Right kidney (tissue), 1 donor: ENCODE measurements around the gene UGT8.
A peak's percentile ranks its signal among the peaks of the same experiment; 100 is the strongest.
"Not testable (repeated sequence)": the region's sequence is repeated elsewhere in the genome, so short reads cannot be mapped to it uniquely, and the experiment has no call there.

Source experiments
- DNase-seq: peaks from one replicate; pipeline ENCODE4 v3.0.0-alpha.2; 2016

UGT8 gene

DNA sequence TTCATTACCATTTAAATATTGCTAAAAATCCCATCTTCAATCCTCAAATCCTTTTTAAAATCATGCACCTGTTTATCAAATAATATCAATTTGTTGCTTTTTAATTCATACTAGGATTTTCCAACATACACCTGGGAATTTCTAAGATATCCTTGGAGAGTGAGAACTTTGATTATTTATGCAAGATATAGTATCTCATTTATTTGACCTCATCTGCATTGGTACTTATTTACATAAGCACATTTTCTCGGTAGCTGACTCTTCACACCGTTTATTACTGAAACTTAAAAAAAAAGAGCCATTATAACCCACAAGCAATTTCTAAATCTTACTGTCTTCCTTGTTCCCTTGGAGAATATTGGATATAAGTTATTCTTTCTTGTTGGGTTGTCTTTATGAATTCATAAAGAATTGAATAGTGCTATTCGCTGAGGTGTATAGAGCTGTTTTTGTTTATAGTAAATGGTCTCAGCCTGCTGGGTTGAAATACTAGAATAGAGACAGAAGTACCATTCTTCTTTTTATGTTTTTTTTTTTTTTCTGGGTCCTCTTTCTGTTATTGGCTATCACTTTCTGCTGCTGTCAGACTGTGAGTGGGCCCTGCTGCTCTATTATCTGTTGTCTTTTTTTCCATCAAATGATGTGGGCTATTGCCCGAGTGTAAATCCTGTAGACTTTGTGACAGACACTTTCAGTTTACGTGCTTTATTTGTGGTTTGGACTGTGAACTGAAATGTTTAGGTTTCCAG lies 2.9 kb downstream of the UGT8 start:
- DNase-seq: no peak

DNA sequence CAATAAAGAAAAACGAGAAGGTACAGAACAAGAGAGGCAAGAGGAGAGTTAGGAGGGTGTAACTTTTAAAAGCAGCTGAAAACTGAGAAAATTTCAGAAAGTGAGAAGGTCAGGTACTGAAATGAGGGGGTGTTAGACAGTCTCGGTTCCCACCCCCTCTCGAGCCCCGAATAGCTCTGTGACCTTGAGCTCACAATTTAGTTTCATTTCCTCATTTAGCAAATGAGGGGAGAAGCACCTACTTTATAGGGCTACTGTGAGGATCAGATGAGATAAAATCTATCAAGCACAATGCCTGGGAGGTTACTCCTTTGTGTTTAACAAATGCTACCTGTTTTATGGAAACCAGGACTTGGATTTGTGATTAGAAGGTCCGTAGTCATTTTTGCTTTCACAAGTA lies 4.9 kb downstream of the UGT8 start:
- no peak for DNase-seq

DNA sequence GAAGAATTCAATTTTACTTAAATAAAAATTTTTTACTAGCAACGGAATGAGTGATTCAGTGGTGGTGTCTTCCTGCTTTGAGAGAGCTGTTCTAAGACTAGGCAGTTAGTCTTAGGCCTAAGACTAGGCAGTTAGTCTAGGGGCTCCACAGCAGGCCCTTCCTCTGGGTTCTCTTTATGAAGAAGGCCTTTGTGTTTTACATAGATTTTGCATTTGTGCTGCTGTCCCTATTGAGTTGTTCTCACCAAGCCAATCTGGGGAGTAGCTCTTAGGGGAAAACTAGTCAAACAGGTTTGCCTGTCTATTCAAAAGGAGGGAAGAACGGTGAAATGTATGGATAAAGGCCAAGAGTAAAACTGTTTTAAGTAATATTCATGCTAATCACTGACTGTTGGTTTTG lies 7.6 kb downstream of the UGT8 start:
- DNase-seq: no peak

DNA sequence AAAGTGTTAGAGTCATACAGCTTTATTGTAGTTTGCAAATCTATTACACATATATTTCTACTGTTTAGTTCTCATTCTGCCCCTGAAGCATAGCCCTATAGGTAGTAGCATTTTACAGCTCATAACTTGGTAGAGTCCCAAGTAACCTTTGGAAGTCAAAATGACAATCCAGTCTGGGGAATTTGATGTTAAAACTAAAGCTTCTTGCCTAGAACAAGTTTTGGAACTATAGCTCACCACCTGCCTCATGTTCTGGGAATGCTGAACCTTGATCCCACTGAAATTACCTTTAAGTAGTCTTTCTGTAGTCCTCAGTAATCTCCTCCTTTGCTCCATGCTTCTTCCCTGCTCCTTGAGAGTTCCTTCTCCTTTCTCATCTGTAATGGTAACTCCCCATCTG lies 8.4 kb downstream of the UGT8 start:
- DNase-seq: no peak

DNA sequence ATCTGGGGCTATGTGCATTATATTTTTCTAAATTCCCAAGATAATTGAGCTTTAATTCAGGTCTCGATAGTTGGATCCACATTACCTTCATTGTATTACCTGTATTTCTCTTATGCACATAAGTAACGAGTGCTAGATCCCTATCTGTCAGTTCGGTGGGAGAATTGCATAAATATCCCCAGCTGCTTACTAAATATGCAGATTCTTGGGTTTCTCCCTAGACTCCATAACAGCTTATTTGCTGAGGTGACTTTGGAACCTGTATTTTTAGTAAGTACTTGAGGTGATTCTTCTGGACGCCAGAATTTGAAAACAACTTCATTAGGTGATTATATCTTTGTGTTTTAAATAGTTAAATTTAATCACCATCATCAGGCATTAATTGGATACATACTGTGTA lies 15.0 kb downstream of the UGT8 start:
- no peak for DNase-seq

DNA sequence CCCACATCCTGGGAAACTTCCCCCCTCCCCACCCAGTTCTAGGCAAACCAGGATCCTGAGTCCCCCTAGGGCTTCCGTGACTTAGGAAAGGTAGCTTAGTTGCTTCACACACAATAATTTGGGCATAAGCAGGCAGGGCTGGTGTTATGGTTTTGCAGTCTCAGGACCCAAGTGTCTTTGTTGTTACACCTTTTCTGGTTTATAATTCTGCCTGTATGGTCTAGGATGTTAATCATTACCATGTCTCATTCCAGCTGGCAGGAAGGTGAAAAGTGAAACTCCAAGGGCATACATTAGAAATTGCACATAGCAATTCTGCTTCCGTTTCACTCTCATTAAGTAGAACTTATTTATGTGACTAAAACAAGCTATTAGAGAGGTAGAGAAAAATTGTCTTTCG lies 16.8 kb downstream of the UGT8 start:
- peak; percentile 43 for DNase-seq

DNA sequence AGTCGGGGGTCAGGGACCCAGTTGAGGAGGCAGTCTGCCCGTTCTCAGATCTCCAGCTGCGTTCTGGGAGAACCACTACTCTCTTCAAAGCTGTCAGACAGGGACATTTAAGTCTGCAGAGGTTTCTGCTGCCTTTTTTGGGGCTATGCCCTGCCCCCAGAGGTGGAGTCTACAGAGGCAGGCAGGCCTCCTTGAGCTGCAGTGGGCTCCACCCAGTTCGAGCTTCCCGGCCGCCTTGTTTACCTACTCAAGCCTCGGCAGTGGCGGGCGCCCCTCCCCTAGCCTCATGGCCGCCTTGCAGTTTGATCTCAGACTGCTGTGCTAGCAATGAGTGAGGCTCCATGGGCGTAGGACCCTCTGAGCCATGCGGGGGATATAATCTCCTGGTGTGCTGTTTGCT lies 17.4 kb downstream of the UGT8 start:
- not testable (repeated sequence) for DNase-seq

DNA sequence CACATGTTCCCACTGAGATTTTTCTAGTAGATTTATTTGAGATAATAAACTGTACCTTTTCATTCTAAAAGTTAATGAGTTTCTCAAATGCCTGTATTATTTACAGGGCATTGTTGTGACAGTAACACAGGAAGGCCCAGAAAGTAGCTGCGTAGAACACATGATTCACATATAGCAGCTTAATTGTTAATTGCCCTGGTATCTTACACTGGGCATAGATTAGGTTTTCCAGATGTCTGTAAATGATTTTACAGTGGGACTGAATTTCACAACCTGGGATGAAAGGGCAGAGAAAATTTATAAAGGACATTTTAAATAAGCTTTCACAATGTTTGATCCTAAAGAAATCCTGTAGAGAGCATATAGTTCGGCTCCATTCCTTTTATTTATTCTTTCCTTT lies 27.6 kb downstream of the UGT8 start:
- no peak for DNase-seq

DNA sequence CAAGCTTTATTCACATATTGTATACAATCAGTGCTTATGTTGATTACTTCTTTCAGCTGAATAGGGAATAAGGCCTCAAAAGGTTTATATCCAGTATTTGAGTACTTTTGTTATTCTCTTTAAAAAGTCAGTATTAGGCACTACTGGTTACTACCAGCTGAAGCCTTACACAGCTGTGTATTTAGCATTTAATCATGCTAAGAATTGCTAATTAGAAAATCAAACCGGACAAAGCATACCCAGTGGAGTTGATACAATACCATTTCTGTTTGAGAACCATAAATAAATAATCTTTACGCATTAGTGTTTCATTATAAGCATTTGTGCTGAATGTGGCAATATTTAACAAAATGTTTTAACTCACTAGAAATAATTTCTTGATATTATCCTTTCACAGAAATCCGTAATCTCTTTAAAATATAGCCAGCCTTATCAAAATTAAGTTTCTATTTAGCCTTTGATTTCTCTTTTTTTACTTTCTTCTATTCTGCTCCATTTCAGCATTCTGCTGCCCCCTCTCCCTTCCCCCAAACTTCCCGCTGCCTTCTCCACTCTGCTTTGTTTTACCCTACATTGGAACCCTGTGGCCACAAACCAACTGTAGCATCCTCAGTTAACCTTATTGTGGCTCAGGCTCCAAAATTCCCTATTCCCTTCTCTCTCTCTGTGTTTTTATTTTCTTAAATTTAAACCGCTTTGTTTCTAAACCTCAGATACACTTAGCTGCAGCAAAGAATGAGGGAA lies 37.8 kb downstream of the UGT8 start:
- no peak for DNase-seq

DNA sequence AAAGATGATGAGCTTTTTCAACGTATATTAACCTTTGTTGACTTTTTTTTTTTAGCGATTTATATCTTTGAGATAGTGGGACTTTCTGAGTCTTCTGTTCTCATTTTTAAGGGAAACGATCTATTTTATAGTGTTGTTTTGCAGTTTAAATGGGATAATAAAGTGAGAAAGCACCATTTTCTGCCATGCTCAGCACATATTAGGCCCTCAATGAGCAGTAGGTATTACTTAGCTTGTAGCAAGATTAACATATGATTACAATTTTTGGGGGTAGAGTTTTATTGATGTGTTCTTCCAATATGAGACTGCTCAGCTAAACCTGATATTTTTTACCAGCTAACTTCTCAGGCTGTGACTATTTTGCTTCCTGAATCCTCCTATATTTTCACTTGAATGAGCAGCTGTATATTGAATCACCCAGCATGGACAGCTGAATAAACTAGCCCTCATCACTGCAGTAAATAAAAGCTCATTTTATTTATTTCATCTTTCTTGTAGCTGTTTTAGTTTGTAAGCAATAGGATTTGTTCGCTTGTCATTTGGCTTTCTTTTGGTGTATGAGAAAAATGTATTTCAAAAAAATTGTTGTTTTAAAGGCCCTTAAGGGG lies 43.7 kb downstream of the UGT8 start:
- no peak for DNase-seq

DNA sequence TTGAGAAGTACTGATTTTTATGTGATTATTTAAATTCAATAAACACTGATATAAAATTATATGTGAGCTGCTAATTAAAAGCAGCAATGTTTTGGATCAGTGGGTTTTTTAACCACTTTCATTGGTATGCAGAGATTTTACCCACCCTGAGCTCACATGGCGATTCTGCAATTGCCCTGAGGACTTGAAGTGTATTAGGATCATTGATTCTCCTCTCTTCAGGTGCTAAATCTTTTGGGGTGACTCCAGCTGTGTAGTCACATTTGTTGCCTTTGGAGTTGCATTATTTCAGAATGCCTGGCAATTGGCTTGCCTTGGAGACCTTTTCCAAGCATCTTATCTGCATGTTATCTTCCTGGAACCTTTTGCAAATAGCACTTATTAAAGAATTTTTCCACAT lies 51.3 kb downstream of the UGT8 start:
- DNase-seq: no peak

DNA sequence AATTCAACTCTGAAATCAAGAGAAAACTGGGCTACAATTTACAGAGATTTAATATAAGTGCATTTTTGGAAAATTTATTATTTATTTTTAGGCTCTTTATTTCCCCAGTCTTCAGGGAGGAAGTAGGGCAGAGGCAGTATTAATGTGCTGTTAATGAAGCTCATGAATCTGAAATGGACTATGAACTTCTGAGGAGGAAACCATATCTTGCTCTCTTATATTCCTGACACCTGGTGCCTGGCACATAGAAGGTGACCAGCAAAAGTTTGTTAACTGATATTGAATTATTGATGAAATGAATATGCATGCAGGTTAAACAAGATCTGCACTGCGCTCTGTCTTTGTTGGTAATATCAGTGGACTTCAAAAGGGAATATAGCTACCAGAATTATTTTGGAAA lies 55.1 kb downstream of the UGT8 start:
- DNase-seq: no peak

DNA sequence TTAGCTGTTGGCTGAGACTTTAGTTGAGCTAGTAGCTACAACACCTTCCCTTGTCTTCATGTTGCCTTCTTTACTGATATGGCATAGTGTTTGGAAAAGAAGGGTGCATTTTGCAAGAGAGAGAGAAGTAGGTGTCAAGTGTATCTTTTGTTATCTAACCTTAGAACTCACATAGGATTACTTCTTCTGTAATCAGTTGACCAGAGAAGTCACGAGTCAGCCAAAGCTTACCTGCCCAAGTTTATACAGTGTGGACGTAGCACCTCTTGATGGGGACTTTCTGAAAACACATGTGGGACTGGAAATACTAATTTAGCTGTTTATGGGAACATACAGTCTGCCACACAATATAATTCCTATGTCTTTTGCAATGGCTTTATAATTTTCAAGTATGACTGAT lies 56.0 kb downstream of the UGT8 start:
- no peak for DNase-seq

DNA sequence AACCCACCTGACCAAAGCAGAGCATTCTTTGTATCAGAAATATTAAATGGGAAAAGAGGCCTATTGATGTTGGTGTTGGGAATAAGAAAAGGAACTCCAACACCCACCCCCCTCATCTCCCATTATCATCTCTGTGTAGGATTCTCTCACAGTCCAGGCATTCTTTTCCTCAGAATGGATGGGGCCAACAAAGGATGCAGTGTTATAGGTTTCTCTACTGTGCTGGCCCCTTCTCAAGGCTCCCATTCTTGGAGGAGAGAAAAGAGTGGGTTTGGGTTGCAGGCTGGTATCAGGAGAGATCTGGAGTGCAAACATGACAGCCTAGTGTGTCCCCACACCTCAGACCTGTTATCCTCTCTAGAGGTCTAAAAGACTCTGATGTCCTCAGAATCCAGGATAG lies 59.6 kb downstream of the UGT8 start:
- DNase-seq: no peak

DNA sequence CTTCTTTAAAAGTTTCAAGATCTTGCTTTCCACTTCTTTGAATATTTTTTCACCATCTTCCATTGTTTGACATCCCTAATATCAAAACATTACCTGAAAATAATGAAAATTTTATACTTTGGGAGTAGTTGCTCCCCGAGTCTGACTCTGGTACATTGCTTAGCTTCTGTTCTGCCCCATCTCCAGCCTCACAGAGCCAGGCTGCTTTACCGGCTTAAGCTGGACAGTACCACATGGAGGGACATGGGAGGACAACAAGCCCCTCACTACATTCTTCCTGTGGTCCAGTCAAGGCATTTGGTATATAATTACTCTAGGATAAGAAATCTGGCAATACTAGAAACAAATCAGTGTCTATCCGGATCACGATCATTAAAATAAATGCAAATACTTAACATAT lies 60.2 kb downstream of the UGT8 start:
- no peak for DNase-seq

DNA sequence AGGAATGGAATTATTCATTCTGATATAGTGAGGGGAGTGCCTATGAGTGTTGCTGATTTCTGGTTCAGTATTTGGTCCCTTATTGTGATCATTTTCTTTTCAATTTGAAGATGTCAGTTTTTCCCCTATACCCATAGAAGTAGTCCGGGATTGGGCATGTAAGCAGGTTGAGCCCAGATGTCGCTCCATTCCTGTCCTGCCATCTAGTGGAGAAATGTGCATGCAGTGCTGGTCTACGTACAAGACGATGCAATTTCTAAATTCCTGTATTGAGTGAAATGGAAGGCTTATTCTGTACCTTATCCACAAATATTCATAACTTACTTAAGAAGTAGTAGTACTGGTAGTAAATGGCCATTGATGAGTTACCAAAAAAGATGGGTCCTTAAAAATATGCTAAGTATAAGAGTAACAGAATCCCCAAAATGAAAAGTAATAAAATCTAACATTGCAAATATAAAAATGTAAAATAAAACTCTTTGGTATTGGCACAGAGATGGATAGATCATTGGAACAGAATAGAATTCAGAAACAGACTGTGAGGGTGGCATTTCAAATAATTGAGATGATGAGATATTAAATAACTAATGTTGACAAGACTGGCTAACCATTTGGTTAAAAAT lies 60.9 kb downstream of the UGT8 start:
- peak; percentile 30 for DNase-seq

DNA sequence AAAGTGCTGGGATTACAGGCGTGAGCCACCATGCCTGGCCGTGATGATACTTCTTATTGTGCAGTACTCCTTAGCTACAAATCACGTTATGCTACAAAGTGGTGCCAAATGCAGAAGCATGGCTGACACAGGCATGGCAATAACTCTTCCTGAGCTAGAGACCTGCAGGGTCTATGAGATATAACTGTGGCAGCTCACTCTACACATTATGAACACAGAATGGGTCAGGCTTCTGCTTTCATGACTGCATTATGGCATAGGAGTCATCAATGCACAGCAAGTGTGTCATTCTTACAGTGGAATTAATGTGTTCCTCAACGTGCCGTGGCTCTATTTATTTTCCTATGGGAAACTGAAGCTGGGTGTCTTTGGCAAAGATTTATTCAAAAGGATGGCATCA lies 64.5 kb downstream of the UGT8 start:
- DNase-seq: no peak

DNA sequence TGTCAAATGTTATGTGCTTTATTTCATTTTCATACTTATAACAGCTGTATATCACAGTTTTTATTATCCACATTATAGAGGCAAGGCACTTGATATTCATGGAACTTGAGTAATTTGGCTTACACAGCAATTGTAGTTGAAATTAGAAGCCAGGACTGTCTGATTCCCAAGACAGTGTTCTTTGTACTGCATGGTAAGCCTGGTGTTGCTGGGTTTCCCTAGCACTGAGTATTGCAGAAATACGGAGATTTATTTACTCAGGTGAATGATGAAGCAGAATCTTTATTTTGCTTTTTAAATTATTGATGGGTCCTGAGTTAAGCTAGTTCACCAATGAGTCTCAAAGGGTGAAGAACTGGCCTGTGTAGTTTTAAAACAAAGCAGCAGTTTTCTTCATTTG lies 70.0 kb downstream of the UGT8 start:
- DNase-seq: no peak

DNA sequence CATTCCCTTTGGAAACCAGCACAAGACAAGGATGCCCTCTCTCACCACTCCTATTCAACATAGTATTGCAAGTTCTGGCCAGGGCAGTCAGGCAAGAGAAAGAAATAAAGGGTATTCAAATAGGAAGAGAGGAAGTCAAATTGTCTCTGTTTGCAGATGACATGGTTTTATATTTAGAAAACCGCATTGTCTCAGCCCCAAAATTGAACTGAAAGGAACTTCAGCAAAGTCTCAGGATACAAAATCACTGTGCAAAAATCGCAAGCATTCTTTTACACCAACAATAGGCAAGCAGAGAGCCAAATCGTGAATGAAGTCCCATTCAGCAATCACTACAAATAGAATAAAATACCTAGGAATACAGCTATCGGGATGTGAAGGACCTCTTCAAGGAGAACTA lies 72.1 kb downstream of the UGT8 start:
- DNase-seq: not testable (repeated sequence)

DNA sequence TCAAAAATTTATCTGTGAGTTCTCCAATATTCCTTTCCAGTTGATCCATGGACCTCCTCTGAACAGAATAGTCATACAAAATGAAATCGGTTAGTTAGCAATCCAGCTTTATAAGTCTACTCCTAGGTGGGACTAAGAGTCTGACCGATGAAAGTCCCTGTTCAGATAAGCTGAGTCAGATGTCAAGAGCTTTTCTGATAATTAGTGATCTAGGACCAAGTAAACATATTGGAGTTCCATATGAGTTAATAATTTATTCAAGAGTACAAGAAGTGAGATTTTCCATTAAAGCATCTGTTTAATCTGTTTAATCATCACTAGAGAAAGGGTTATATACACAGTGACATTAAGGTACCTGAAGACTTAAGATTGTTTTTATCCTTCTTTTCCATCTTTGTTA lies 74.7 kb downstream of the UGT8 start:
- no peak for DNase-seq

DNA sequence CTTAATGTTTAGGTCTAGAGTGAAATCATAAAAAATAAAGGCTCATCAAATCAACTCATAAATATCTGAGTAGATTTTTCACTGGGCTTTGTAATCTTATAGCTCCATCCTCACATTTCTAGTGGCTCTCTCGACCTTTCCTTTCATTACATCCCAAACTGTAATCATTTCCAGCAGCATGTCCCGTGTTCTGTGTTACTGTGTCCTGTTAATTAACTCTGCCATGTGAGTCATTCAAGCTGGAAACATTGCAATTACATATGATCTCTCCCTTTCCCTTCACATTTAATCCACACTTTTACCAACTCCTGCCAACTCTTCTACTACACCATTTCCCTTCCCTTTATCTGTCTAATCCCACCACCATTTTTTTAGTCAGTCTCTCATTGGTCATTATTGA lies 75.5 kb downstream of the UGT8 start:
- DNase-seq: no peak

DNA sequence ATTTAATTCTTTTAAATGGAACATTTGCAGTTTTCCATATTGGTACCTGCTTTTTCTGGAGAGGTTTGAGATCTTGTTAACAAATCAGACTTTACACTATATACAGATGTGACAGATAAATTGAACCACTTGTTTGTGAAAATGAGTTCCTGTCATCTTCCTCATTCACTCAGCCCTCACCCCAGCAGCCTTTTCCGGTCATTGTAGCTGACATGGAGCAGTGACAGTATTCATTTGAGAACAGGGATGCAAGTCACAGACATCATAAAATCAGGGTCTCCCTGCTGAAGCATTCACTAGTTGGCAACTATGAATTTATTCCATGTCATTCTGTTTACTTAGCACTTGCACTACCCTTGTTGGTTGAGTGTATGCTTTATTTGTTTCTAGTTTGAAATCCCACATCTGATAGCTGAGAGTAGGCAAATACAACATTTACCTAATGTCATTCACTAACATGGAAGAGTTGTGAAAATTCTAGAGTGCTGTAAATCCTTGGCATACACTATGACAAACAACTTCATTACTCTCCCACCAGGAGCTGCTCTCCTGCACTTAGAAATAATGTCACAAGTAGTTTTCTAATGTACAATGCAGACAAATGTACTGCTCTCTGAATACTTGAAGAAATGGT lies 78.9 kb downstream of the UGT8 start:
- DNase-seq: no peak

DNA sequence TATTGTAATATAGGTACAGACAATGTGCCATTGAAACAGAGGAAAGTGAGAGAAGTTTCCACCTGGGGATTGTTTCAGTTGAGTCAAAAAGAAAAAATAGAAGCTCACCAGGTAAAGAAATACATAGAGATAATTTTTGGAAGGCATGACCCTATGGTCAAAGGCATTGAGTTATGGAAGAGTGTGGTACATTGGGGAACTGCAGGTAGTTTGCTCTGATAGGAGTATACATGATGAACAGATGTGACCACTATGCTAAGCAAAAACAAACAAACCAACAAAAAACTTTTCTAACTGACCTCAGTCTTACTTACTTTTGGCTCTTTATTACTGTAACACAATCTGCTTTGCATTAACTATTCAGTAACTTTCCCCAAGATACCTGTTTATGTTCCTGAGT lies 85.9 kb downstream of the UGT8 start:
- DNase-seq: no peak
